HG03565 (cell line): ENCODE data around the gene TRIML1.
"Not testable (repeated sequence)": the region's sequence is repeated elsewhere in the genome, so short reads cannot be mapped to it uniquely, and the experiment has no call there.

ENCODE experiments used
- ATAC-seq: cut with Tn5 transposase; IDR thresholded peaks from one replicate; pipeline ENCODE4 v1.9.1; 2021; ENCODE audit warnings: mild to moderate bottlenecking, moderate library complexity; ENCODE audit not compliant: unreplicated experiment

TRIML1 gene

GRCh38 chr4:188147176-188147575, 7.9 kb downstream of the TRIML1 start:
- no peak for ATAC-seq

- no peak for ATAC-seq
Measured at GRCh38 chr4:188147776-188148175, 8.5 kb downstream of the TRIML1 start.

GRCh38 chr4:188154668-188155405, 15.6 kb downstream of the TRIML1 start:
- no peak for ATAC-seq

- ATAC-seq: no peak
Measured at GRCh38 chr4:188158336-188158735, 19.1 kb downstream of the TRIML1 start.

GRCh38 chr4:188159513-188160226, 20.4 kb downstream of the TRIML1 start:
- not testable (repeated sequence) for ATAC-seq

GRCh38 chr4:188160406-188160805, 21.2 kb downstream of the TRIML1 start:
- no peak for ATAC-seq

- ATAC-seq: no peak
Measured at GRCh38 chr4:188161167-188161566, 21.9 kb downstream of the TRIML1 start.

- no peak for ATAC-seq
Measured at GRCh38 chr4:188162698-188163097, 23.5 kb downstream of the TRIML1 start.

- ATAC-seq: no peak
Measured at GRCh38 chr4:188168726-188169373, 29.6 kb downstream of the TRIML1 start.

GRCh38 chr4:188171551-188171950, 32.3 kb downstream of the TRIML1 start:
- no peak for ATAC-seq

GRCh38 chr4:188175288-188175687, 36.0 kb downstream of the TRIML1 start:
- ATAC-seq: no peak

- no peak for ATAC-seq
Measured at GRCh38 chr4:188177997-188178675, 38.9 kb downstream of the TRIML1 start.

- ATAC-seq: no peak
Measured at GRCh38 chr4:188178806-188179205, 39.6 kb downstream of the TRIML1 start.

GRCh38 chr4:188187106-188187505, 47.9 kb downstream of the TRIML1 start:
- ATAC-seq: no peak

- ATAC-seq: no peak
Measured at GRCh38 chr4:188190461-188190860, 51.2 kb downstream of the TRIML1 start.

GRCh38 chr4:188194421-188194820, 55.2 kb downstream of the TRIML1 start:
- no peak for ATAC-seq

- ATAC-seq: no peak
Measured at GRCh38 chr4:188195389-188195985, 56.2 kb downstream of the TRIML1 start.

GRCh38 chr4:188196134-188196735, 57.0 kb downstream of the TRIML1 start:
- no peak for ATAC-seq
